ENCODE results near the gene FYN.
"Not testable (repeated sequence)": the region's sequence is repeated elsewhere in the genome, so short reads cannot be mapped to it uniquely, and the experiment has no call there.

Gene FYN

GRCh38 chr6:111804627-111805235 lies 68.5 kb downstream of the FYN start:
- DNase-seq, result peak; percentile 49

GRCh38 chr6:111803804-111804203 lies 69.4 kb downstream of the FYN start:
- no peak for DNase-seq

GRCh38 chr6:111803371-111803770 lies 69.9 kb downstream of the FYN start:
- peak; percentile 58 for DNase-seq

- DNase-seq, result no peak
These were observed 70.4 kb downstream of the FYN start for GRCh38 chr6:111802720-111803330.

- no peak for DNase-seq
These were observed 71.2 kb downstream of the FYN start for GRCh38 chr6:111802015-111802414.

- DNase-seq, result no peak
These were observed 72.4 kb downstream of the FYN start for GRCh38 chr6:111800821-111801220.

- no peak for DNase-seq
These were observed 72.9 kb downstream of the FYN start for GRCh38 chr6:111800259-111800765.

- no peak for DNase-seq
These were observed 73.5 kb downstream of the FYN start for GRCh38 chr6:111799576-111800258.

GRCh38 chr6:111798281-111798725 lies 74.9 kb downstream of the FYN start:
- no peak for DNase-seq

- DNase-seq, result peak; percentile 39
These were observed 76.8 kb downstream of the FYN start for GRCh38 chr6:111796310-111796918.

GRCh38 chr6:111795558-111795957 lies 77.7 kb downstream of the FYN start:
- DNase-seq, result no peak

GRCh38 chr6:111794727-111795452 lies 78.4 kb downstream of the FYN start:
- DNase-seq, result no peak

GRCh38 chr6:111794300-111794699 lies 79.0 kb downstream of the FYN start:
- no peak for DNase-seq

- DNase-seq, result no peak
These were observed 79.5 kb downstream of the FYN start for GRCh38 chr6:111793711-111794111.

GRCh38 chr6:111792914-111793700 lies 80.1 kb downstream of the FYN start:
- DNase-seq, result no peak

- DNase-seq, result no peak
These were observed 81.0 kb downstream of the FYN start for GRCh38 chr6:111792241-111792640.

GRCh38 chr6:111791415-111791814 lies 81.8 kb downstream of the FYN start:
- DNase-seq, result no peak

GRCh38 chr6:111789598-111789997 lies 83.7 kb downstream of the FYN start:
- no peak for DNase-seq

- no peak for DNase-seq
These were observed 84.6 kb downstream of the FYN start for GRCh38 chr6:111788379-111789276.

GRCh38 chr6:111786151-111786550 lies 87.1 kb downstream of the FYN start:
- DNase-seq, result not testable (repeated sequence)

- DNase-seq, result no peak
These were observed 88.8 kb downstream of the FYN start for GRCh38 chr6:111784433-111784832.
